ENCODE results near the gene ACSL1. TPM values are rescaled to one million over a fixed set of nuclear protein-coding genes. Genes with fewer than 3 reads are reported as not detected.

The ACSL1 gene
- total RNA-seq, 1 donor from 2014 or later: 31.7 TPM

DNA sequence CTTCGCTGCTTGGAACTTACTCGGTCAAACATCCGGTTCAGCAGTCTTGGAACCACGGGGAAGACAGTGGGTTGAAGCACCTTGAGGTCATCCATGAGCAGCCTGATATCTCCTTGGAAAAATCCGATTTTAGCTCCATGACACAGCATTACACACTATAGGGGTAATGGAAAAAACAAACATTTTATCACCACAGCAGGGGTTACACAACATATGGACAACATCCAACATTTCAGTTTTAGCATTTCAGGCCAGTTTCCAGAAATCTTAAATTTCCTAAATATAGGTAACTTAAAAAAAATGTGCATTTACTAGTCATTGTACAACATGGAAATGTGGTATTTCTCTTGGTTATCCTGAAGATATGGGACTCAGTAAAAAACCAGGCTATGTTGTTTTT is 57.5 kb downstream of the ACSL1 start:
- no peak for DNase-seq
- Mint-ChIP-seq H3K9me3 (ENCODE audit: unreplicated experiment) (peaks cover 8% of the 10 kb centered on the region), H3K27ac (ENCODE audit: unreplicated experiment) (peak overlapping the region; percentile 87), H3K36me3 (ENCODE audit: unreplicated experiment) (no peaks in the 10 kb centered on the region), H3K4me3 (ENCODE audit: unreplicated experiment) (no peak overlapping the region), H3K4me1 (ENCODE audit: low read depth, unreplicated experiment) (peaks cover 39% of the 10 kb centered on the region), H3K27me3 (ENCODE audit: unreplicated experiment) (peaks cover 5% of the 10 kb centered on the region)
- TF ChIP-seq, protein P1, sequence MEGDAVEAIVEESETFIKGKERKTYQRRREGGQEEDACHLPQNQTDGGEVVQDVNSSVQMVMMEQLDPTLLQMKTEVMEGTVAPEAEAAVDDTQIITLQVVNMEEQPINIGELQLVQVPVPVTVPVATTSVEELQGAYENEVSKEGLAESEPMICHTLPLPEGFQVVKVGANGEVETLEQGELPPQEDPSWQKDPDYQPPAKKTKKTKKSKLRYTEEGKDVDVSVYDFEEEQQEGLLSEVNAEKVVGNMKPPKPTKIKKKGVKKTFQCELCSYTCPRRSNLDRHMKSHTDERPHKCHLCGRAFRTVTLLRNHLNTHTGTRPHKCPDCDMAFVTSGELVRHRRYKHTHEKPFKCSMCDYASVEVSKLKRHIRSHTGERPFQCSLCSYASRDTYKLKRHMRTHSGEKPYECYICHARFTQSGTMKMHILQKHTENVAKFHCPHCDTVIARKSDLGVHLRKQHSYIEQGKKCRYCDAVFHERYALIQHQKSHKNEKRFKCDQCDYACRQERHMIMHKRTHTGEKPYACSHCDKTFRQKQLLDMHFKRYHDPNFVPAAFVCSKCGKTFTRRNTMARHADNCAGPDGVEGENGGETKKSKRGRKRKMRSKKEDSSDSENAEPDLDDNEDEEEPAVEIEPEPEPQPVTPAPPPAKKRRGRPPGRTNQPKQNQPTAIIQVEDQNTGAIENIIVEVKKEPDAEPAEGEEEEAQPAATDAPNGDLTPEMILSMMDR (IDR thresholded peaks at IDR 0.05; ENCODE audit: partially characterized antibody, unreplicated experiment): no peak

DNA sequence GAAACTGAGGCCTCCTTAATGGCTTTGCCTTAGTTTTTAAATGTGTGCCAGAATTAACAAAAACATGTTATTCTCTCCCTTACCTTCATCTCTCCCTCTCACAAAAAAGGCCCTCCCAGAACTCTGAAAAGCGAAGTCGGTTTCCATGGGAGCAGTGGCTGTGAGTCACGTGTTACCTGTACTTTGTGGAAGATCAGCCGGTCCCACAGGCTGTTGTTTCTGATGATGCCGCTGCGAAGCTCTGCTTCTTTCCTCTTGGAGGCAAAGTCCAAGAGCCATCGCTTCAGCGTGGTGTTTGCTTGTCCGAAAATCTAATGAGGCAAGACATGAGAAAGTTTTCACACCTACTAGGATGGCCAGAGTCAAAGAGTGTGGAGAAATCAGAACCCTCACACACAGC is 59.3 kb downstream of the ACSL1 start:
- peaks cover 39% of the 10 kb centered on the region for H3K4me1 Mint-ChIP-seq (ENCODE audit: low read depth, unreplicated experiment)
- H3K27ac Mint-ChIP-seq (ENCODE audit: unreplicated experiment): no peak overlapping the region
- TF ChIP-seq, protein P1 (IDR thresholded peaks at IDR 0.05; ENCODE audit: partially characterized antibody, unreplicated experiment): no peak
- H3K36me3 Mint-ChIP-seq (ENCODE audit: unreplicated experiment): no peaks in the 10 kb centered on the region
- no peak for DNase-seq
- H3K27me3 Mint-ChIP-seq (ENCODE audit: unreplicated experiment): peaks cover 5% of the 10 kb centered on the region
- peaks cover 8% of the 10 kb centered on the region for H3K9me3 Mint-ChIP-seq (ENCODE audit: unreplicated experiment)
- H3K4me3 Mint-ChIP-seq (ENCODE audit: unreplicated experiment): no peak overlapping the region

DNA sequence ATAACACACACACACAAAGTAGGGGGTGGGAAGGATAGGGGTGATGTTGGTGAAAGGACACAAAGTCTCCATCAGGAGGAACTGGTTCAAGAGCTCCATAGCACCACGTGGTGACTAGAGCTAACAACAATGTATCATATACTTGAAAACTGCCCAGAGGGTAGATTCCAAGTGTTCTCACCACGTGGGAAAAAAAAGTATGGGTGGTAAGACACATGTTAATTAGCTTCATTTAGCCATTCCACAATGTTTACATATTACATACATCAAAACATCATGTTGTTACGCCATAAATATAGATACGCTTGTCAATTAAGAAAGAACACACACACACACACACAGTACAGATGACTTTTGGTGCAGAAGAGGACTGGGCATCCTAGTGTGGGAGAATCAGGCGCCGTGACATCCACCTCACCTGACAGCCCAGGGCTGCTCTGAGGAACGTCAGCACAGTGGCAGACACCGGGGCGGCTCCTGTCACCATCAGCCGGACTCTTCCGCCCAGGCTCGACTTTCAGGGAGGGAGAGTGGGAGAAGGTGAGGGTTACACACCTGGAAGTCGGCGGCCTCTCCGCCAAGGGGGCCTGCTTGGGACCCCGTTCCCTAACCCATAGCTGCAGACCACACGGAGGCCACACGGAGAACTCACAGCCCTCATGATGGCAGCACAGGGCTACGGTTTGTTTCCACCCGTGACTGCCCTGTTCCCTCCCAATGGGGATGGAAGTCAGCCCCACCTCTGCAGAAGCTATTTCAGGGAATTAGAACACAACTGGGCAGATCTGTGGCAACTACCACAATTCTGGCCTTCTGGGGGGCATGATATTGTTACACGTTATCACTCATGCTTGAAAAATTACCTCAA is 60.1 kb downstream of the ACSL1 start:
- no peaks in the 10 kb centered on the region for H3K36me3 Mint-ChIP-seq (ENCODE audit: unreplicated experiment)
- peaks cover 5% of the 10 kb centered on the region for H3K27me3 Mint-ChIP-seq (ENCODE audit: unreplicated experiment)
- no peak overlapping the region for H3K4me3 Mint-ChIP-seq (ENCODE audit: unreplicated experiment)
- H3K27ac Mint-ChIP-seq (ENCODE audit: unreplicated experiment): no peak overlapping the region
- peaks cover 8% of the 10 kb centered on the region for H3K9me3 Mint-ChIP-seq (ENCODE audit: unreplicated experiment)
- TF ChIP-seq, protein P1 (IDR thresholded peaks at IDR 0.05; ENCODE audit: partially characterized antibody, unreplicated experiment): no peak
- H3K4me1 Mint-ChIP-seq (ENCODE audit: low read depth, unreplicated experiment): peaks cover 38% of the 10 kb centered on the region
- peak; percentile 30 for DNase-seq

DNA sequence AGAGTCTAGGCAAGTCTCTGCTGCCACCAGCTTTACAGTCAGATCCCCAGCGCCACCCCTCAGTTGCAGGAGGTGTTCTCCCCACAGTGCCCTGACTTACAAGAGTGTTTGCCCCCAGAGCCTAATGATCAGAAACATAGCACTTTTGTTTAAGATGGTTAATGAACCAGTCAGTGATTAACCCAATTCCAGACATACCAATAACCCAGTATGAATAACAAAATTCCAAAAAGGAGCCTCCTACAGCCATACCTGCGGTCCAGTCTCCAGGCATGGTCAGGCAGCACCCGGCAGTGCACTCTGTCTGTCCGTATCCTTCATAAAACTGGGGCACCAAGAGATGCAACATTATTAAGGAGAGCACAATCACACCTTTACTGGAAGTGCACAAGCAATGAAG is 61.2 kb downstream of the ACSL1 start:
- H3K27me3 Mint-ChIP-seq (ENCODE audit: unreplicated experiment): peaks cover 2% of the 10 kb centered on the region

More for the DNA sequence above, 61.2 kb downstream of the ACSL1 start:
- H3K36me3 Mint-ChIP-seq (ENCODE audit: unreplicated experiment): no peaks in the 10 kb centered on the region
- TF ChIP-seq, protein P1 (IDR thresholded peaks at IDR 0.05; ENCODE audit: partially characterized antibody, unreplicated experiment): no peak
- H3K4me3 Mint-ChIP-seq (ENCODE audit: unreplicated experiment): no peak overlapping the region
- no peak for DNase-seq
- no peak overlapping the region for H3K27ac Mint-ChIP-seq (ENCODE audit: unreplicated experiment)
- H3K9me3 Mint-ChIP-seq (ENCODE audit: unreplicated experiment): peaks cover 5% of the 10 kb centered on the region
- peaks cover 30% of the 10 kb centered on the region for H3K4me1 Mint-ChIP-seq (ENCODE audit: low read depth, unreplicated experiment)
